GM12878 (cell line): ENCODE measurements around the gene CD53. TPM values are rescaled to one million over a fixed set of nuclear protein-coding genes. Genes with fewer than 3 reads are reported as not detected.

Experiments
- ATAC-seq: fragments of 200-7000 bp; cut with Tn5 transposase; 3 replicates; pipeline ENCODE4 v1.9.1; 2020; ENCODE audit warnings: mild to moderate bottlenecking, moderate library complexity
- BruUV-seq: library from RNA; stranded (reverse); fragments of 400-500 nt; replicated peaks from 2 replicates; lab custom pipeline; 2021; lab: Mats Ljungman, UMichigan
- CTCF ChIA-PET: fragments of 300-600 bp; sonication (Branson Sonifier 250); formaldehyde crosslinking; extraction: SDS; loops from one replicate; lab custom pipeline; 2021; ENCODE audit warnings: inconsistent platforms; lab: Yijun Ruan, JAX
- POLR2A ChIA-PET: fragments of 350-600 bp; formaldehyde crosslinking; extraction: SDS; loops from one replicate; lab custom pipeline; 2021; ENCODE audit warnings: inconsistent platforms; lab: Charles Lee
- RAD21 ChIA-PET: fragments of 300-600 bp; sonication (Branson Sonifier 250); formaldehyde crosslinking; loops from one replicate; lab custom pipeline; 2023; ENCODE audit warnings: antibody characterized with exemption; ENCODE audit not compliant: unreplicated experiment; lab: Charles Lee
- SMC1A ChIA-PET: fragments of 300-600 bp; sonication (Branson Sonifier 250); formaldehyde crosslinking; loops from one replicate; lab custom pipeline; 2023; ENCODE audit not compliant: unreplicated experiment, uncharacterized antibody; lab: Charles Lee
- DNase-seq: peaks from one replicate; pipeline ENCODE4 v3.0.0-alpha.2; 2011; ENCODE audit warnings: low read depth, low spot score
- FAIRE-seq: peaks from 3 replicates; lab custom pipeline; 2011; peaks lifted over from hg19 to GRCh38; lab: Jason Lieb, UNC
- H2AFZ ChIP-seq: 2 replicates; pipeline ENCODE4 v1.6.0; 2011; ENCODE audit warnings: low read depth, low read length, control low read depth; ENCODE audit not compliant: control insufficient read depth
- H3K27ac ChIP-seq: 2 replicates; pipeline ENCODE4 v1.5.1; 2011; ENCODE audit warnings: control low read depth; ENCODE audit not compliant: control insufficient read depth, insufficient read depth
- H3K27me3 ChIP-seq, 2 experiments: replicated peaks in 1 of 2; 2 replicates each; pipeline versions ENCODE4 v1.6.0 to v1.6.1; 2011; ENCODE audit warnings: low read length in 1 of 2; ENCODE audit not compliant: control insufficient read depth in 2 of 2, insufficient read depth in 2 of 2
- H3K36me3 ChIP-seq, 2 experiments: 2 replicates each; pipeline ENCODE4 v1.5.1; 2011; ENCODE audit warnings: low read length in 1 of 2; ENCODE audit not compliant: control insufficient read depth in 2 of 2, insufficient read depth in 2 of 2
- H3K4me1 ChIP-seq: 2 replicates; pipeline ENCODE4 v1.6.1; 2011; ENCODE audit warnings: mild to moderate bottlenecking, low read length, moderate library complexity, mixed read lengths; ENCODE audit not compliant: control insufficient read depth, insufficient read depth
- H3K4me2 ChIP-seq: 2 replicates; pipeline ENCODE4 v1.6.0; 2011; ENCODE audit warnings: control low read depth; ENCODE audit not compliant: control insufficient read depth, insufficient read depth
- H3K4me3 ChIP-seq: fragments of 200-600 bp; sonication (generic); 2 replicates; pipeline ENCODE4 v1.5.1; 2016
- H3K79me2 ChIP-seq: 2 replicates; pipeline ENCODE4 v1.6.0; 2011; ENCODE audit warnings: low read length; ENCODE audit not compliant: control insufficient read depth, insufficient read depth
- H3K9ac ChIP-seq: 2 replicates; pipeline ENCODE4 v1.8.0; 2011; ENCODE audit warnings: low read length, control low read depth, mixed read lengths; ENCODE audit not compliant: control insufficient read depth, insufficient read depth
- H3K9me3 ChIP-seq: replicated peaks from 3 replicates; pipeline ENCODE4 v1.5.1; 2011; ENCODE audit warnings: mild to moderate bottlenecking, low read length; ENCODE audit not compliant: control insufficient read depth, insufficient read depth
- H4K20me1 ChIP-seq: 2 replicates; pipeline ENCODE4 v1.6.0; 2011; ENCODE audit not compliant: control insufficient read depth, insufficient read depth
- BCL3 ChIP-seq: IDR thresholded peaks from 2 replicates; pipeline ENCODE4 v1.6.1; 2011; ENCODE audit warnings: borderline replicate concordance, low read depth, mild to moderate bottlenecking, moderate library complexity, low read length; ENCODE audit not compliant: insufficient read depth, poor library complexity, severe bottlenecking
- CBX3 ChIP-seq: fragments of 200-600 bp; sonication (generic); IDR thresholded peaks from 2 replicates; pipeline ENCODE4 v1.6.1; 2016; ENCODE audit warnings: low read depth, borderline replicate concordance
- SREBF2 ChIP-seq: IDR thresholded peaks from 2 replicates; pipeline ENCODE4 v1.6.1; 2012; ENCODE audit warnings: mild to moderate bottlenecking, low read length
- ZBTB40 ChIP-seq: fragments of 450-650 bp; IDR thresholded peaks from 2 replicates; pipeline ENCODE4 v1.6.1; 2016; ENCODE audit warnings: mild to moderate bottlenecking, moderate library complexity, borderline replicate concordance
- WGBS: methylation state at CpG from one replicate; pipeline ENCODE4 v1.1.6; 2016; ENCODE audit warnings: low lambda C conversion rate; ENCODE audit not compliant: insufficient replicate concordance, insufficient coverage; ENCODE audit errors: missing lambda C conversion rate; 5-methylcytosine and 5-hydroxymethylcytosine counted together
- in situ Hi-C: fragments of 300-500 bp; cut with MboI; formaldehyde crosslinking; loops from 9 replicates; pipeline ENCODE4 v1.14.3; 2018; ENCODE audit warnings: mixed read lengths
- intact Hi-C: fragments of 100-400 bp; cut with micrococcal nuclease; formaldehyde crosslinking; loops from one replicate; pipeline ENCODE4 v1.14.2; 2022; ENCODE audit not compliant: unreplicated experiment
- polyA plus RNA-seq, 11 experiments: library from polyadenylated mRNA; depleted of rRNA in 4 of 11; unstranded in 6 of 11; stranded (reverse) in 5 of 11; fragments of >200 nt; fragmentation: Nextera tagmentation in 4 of 11; fragmentation: Illumina TruSeq in 1 of 11; extraction: Ambion mirVana in 4 of 11; extraction: Trizol in 1 of 11; gene quantifications; 1 replicate in 1 of 11; 2 replicates in 10 of 11; pipeline versions ENCODE4 v1.2.1 to v1.2.3, GENCODE V29; 2011 to 2016; ENCODE audit warnings: inconsistent platforms in 2 of 11, missing spikeins in 2 of 11, low read depth in 1 of 11
- total RNA-seq, 4 experiments: library from RNA; depleted of rRNA in 3 of 4; stranded (reverse); fragments of >200 nt in 3 of 4; fragmentation: Illumina TruSeq in 1 of 4; extraction: Trizol in 1 of 4; gene quantifications; 2 replicates each; pipeline versions ENCODE4 v1.2.1 to v1.2.3, GENCODE V29; 2013 to 2021

CD53 gene
- total and polyA plus RNA-seq, 10 of the 15 experiments (the other 5 are each of a cell fraction or from before 2014, with no cell fraction given): 350 to 1,389 (median 538) TPM

- CTCF ChIA-PET: no interaction called here
- no peaks in the 10 kb centered on the region for H3K27me3 ChIP-seq
- intact Hi-C loops: no loop called here
- no peaks in the 10 kb centered on the region; a peak in 1 of 4 replicates for H3K36me3 ChIP-seq
- no peak overlapping the region for H3K4me2 ChIP-seq
- no peak for FAIRE-seq
- DNase-seq: no peak
- no peak overlapping the region for H2AFZ ChIP-seq
- no peak for ATAC-seq
- no peak overlapping the region for H3K4me3 ChIP-seq
- no peaks in the 10 kb centered on the region for H3K4me1 ChIP-seq
- RAD21 ChIA-PET: no interaction called here
- H3K27ac ChIP-seq: no peak overlapping the region
- H3K9me3 ChIP-seq: no peaks in the 10 kb centered on the region
- no TSS peak for BruUV-seq
- POLR2A ChIA-PET: no interaction called here
- H3K79me2 ChIP-seq: no peaks in the 10 kb centered on the region
- SMC1A ChIA-PET: interaction anchor here (0.9 kb wide), 1 partner anchor 21 kb away, joined by 4 read pairs; no protein-coding TSS in a partner anchor
- in situ Hi-C loops: no loop called here
- WGBS: 97% methylated on average over 2 of the region's 2 CpGs
- H3K9ac ChIP-seq: no peak overlapping the region
- TF ChIP-seq CBX3 (no peak), ZBTB40 (no peak), BCL3 (no peak), SREBF2 (no peak)
- H4K20me1 ChIP-seq: no peaks in the 10 kb centered on the region
Observed at GRCh38 chr1:110945626-110946025, 72.7 kb downstream of the CD53 start.
